Adrenal gland (tissue), 5 donors: ENCODE measurements around the gene SCOC.

Experiments used
- POLR2A ChIP-seq, 2 donors: fragments of 450-650 bp; IDR thresholded peaks; one replicate each; pipeline ENCODE4 v1.6.1; 2017; ENCODE audit warnings: antibody characterized with exemption in 2 of 2, mild to moderate bottlenecking in 2 of 2, moderate library complexity in 1 of 2
- TF ChIP-seq, protein P1 (sequence below), 6 experiments: fragments of 450-650 bp in 4 of 6; fragments of 200-600 bp in 2 of 6; sonication (generic) in 1 of 6; IDR thresholded peaks; 1 replicate in 5 of 6; 2 replicates in 1 of 6; pipeline versions ENCODE4 v1.5.1 to v1.8.0; 2016 to 2021; ENCODE audit warnings: antibody characterized with exemption in 6 of 6, mild to moderate bottlenecking in 2 of 6, moderate library complexity in 1 of 6
- donor health status: DM: no; HTN: no; CAD: no.

DNA sequence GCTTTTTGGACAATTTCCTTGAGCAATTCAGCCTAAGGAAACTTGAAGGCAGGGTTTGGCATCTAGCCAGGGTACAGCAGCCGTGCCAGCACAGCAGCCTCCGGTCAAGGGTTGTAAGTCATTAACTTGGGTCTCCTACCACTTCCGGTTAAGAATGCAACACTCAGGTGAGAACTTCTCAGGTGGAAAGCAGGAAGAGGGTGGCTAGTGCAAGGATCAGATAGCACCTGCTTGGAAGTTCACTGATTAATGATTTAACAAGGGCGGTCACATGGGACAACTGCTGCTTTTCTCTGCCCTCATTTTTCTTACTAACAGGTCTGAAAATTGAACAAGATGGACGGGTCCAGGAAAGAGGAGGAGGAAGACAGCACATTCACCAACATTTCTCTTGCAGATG, 30.1 kb upstream of the SCOC start:
- TF ChIP-seq, protein P1, sequence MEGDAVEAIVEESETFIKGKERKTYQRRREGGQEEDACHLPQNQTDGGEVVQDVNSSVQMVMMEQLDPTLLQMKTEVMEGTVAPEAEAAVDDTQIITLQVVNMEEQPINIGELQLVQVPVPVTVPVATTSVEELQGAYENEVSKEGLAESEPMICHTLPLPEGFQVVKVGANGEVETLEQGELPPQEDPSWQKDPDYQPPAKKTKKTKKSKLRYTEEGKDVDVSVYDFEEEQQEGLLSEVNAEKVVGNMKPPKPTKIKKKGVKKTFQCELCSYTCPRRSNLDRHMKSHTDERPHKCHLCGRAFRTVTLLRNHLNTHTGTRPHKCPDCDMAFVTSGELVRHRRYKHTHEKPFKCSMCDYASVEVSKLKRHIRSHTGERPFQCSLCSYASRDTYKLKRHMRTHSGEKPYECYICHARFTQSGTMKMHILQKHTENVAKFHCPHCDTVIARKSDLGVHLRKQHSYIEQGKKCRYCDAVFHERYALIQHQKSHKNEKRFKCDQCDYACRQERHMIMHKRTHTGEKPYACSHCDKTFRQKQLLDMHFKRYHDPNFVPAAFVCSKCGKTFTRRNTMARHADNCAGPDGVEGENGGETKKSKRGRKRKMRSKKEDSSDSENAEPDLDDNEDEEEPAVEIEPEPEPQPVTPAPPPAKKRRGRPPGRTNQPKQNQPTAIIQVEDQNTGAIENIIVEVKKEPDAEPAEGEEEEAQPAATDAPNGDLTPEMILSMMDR (IDR thresholded peaks at IDR 0.05): no peak
- no peak for TF ChIP-seq POLR2A (IDR thresholded peaks at IDR 0.05)
